ENCODE measurements around the gene PACSIN2.
"Not testable (repeated sequence)": the region's sequence is repeated elsewhere in the genome, so short reads cannot be mapped to it uniquely, and the experiment has no call there.

Gene PACSIN2

GRCh38 chr22:43014869-43015676 is at the start of gene PACSIN2:
PACSIN2 (minus strand) TSS chr22:43015149; CDS start chr22:42912080, 103,069 bp downstream.
- FAIRE-seq, result no peak

- FAIRE-seq, result no peak
Measured at GRCh38 chr22:43060183-43060582, 45.2 kb upstream of the PACSIN2 start.

- FAIRE-seq, result no peak
Measured at GRCh38 chr22:43057641-43058040, 42.7 kb upstream of the PACSIN2 start.

GRCh38 chr22:43053176-43053575 is 38.2 kb upstream of the PACSIN2 start:
- no peak for FAIRE-seq

GRCh38 chr22:43050995-43051394 is 36.0 kb upstream of the PACSIN2 start:
- FAIRE-seq, result no peak

GRCh38 chr22:43047605-43048004 is 32.7 kb upstream of the PACSIN2 start:
- FAIRE-seq, result no peak

- FAIRE-seq, result no peak
Measured at GRCh38 chr22:43044290-43044712, 29.4 kb upstream of the PACSIN2 start.

GRCh38 chr22:43042101-43042780 is 27.3 kb upstream of the PACSIN2 start:
- FAIRE-seq, result no peak

- FAIRE-seq, result no peak
Measured at GRCh38 chr22:43039800-43040199, 24.9 kb upstream of the PACSIN2 start.

- FAIRE-seq, result no peak
Measured at GRCh38 chr22:43038325-43038724, 23.4 kb upstream of the PACSIN2 start.

- peak; percentile 77 for FAIRE-seq
Measured at GRCh38 chr22:43036282-43036829, 21.4 kb upstream of the PACSIN2 start.

- no peak for FAIRE-seq
Measured at GRCh38 chr22:43035250-43035649, 20.3 kb upstream of the PACSIN2 start.

GRCh38 chr22:43031617-43032016 is 16.7 kb upstream of the PACSIN2 start:
- no peak for FAIRE-seq

- FAIRE-seq, result no peak
Measured at GRCh38 chr22:43018615-43019014, 3.7 kb upstream of the PACSIN2 start.

- FAIRE-seq, result no peak
Measured at GRCh38 chr22:43017525-43018460, 2.8 kb upstream of the PACSIN2 start.

GRCh38 chr22:43016150-43016549 is 1.2 kb upstream of the PACSIN2 start:
- FAIRE-seq, result not testable (repeated sequence)

GRCh38 chr22:43015677-43016042 is 711 bp upstream of the PACSIN2 start:
- FAIRE-seq, result no peak

GRCh38 chr22:43014316-43014868 is 557 bp downstream of the PACSIN2 start:
- no peak for FAIRE-seq

GRCh38 chr22:43013355-43014315 is 1.3 kb downstream of the PACSIN2 start:
- FAIRE-seq, result no peak

- FAIRE-seq, result no peak
Measured at GRCh38 chr22:43012390-43012789, 2.6 kb downstream of the PACSIN2 start.

GRCh38 chr22:43011079-43011478 is 3.9 kb downstream of the PACSIN2 start:
- no peak for FAIRE-seq
